OCI-LY1 (cell line): ENCODE data around the gene ZNF484.

ENCODE experiments used
- CTCF ChIP-seq: fragments of 200-600 bp; sonication (generic), shearing (Covaris generic); IDR thresholded peaks from 2 replicates; pipeline ENCODE4 v1.5.1; 2017; ENCODE audit warnings: mild to moderate bottlenecking, antibody characterized with exemption, low read length, moderate library complexity, mixed read lengths
- EZH2 ChIP-seq: fragments of 200-600 bp; sonication (generic), shearing (Covaris generic); IDR thresholded peaks from 2 replicates; pipeline ENCODE4 v1.8.0; 2017; ENCODE audit warnings: borderline replicate concordance, mixed run types, mild to moderate bottlenecking, antibody characterized with exemption, low read length, moderate library complexity, mixed read lengths

GRCh38 chr9:92911511-92912475, 34.0 kb upstream of the ZNF484 start:
- TF ChIP-seq CTCF (no peak), EZH2 (no peak)
